H9 (cell line): ENCODE measurements around the gene CORO1C. TPM values are rescaled to one million over a fixed set of nuclear protein-coding genes. Genes with fewer than 3 reads are reported as not detected.

Experiments
- DNase-seq: peaks from one replicate; pipeline ENCODE4 v3.0.0-alpha.2; 2017
- H2AFZ ChIP-seq: one replicate; pipeline ENCODE4 v1.6.1; 2013; ENCODE audit warnings: mild to moderate bottlenecking, low read length, control low read depth, moderate library complexity
- H2AK5ac ChIP-seq: 2 replicates; pipeline ENCODE4 v1.6.1; 2013; ENCODE audit warnings: low read length, control low read depth, mixed read lengths; ENCODE audit not compliant: insufficient read length
- H2BK120ac ChIP-seq: one replicate; pipeline ENCODE4 v1.6.1; 2013; ENCODE audit warnings: low read depth, mild to moderate bottlenecking, low read length, control low read depth, inconsistent platforms; ENCODE audit not compliant: poor library complexity, severe bottlenecking
- H2BK12ac ChIP-seq: 2 replicates; pipeline ENCODE4 v1.6.1; 2013; ENCODE audit warnings: low read length, control low read depth, mixed read lengths, low read depth; ENCODE audit not compliant: insufficient read length
- H2BK15ac ChIP-seq: 2 replicates; pipeline ENCODE4 v1.6.1; 2013; ENCODE audit warnings: low read depth, low read length, control low read depth
- H2BK20ac ChIP-seq: one replicate; pipeline ENCODE4 v1.6.1; 2013; ENCODE audit warnings: low read depth, mild to moderate bottlenecking, low read length, control low read depth, inconsistent platforms; ENCODE audit not compliant: poor library complexity, severe bottlenecking
- H2BK5ac ChIP-seq: 2 replicates; pipeline ENCODE4 v1.6.1; 2013; ENCODE audit warnings: low read length, control low read depth, mixed read lengths; ENCODE audit not compliant: insufficient read length
- H3K14ac ChIP-seq: 2 replicates; pipeline ENCODE4 v1.6.1; 2013; ENCODE audit warnings: low read length, control low read depth; ENCODE audit not compliant: insufficient read depth
- H3K18ac ChIP-seq: 2 replicates; pipeline ENCODE4 v1.6.1; 2013; ENCODE audit warnings: low read depth, mild to moderate bottlenecking, mixed read lengths, low read length, control low read depth; ENCODE audit not compliant: insufficient read length
- H3K23ac ChIP-seq: 2 replicates; pipeline ENCODE4 v1.6.1; 2013; ENCODE audit warnings: low read length, control low read depth, mixed read lengths, low read depth; ENCODE audit not compliant: insufficient read length
- H3K23me2 ChIP-seq: 2 replicates; pipeline ENCODE4 v1.6.1; 2013; ENCODE audit warnings: low read depth, mild to moderate bottlenecking, mixed read lengths, low read length, control low read depth; ENCODE audit not compliant: insufficient read length, poor library complexity, severe bottlenecking
- H3K27ac ChIP-seq: 2 replicates; pipeline ENCODE4 v1.5.1; 2013; ENCODE audit warnings: low read length, control low read depth, mixed read lengths, low read depth; ENCODE audit not compliant: insufficient read length
- H3K27me3 ChIP-seq: 2 replicates; pipeline ENCODE4 v1.6.1; 2013; ENCODE audit warnings: low read length, control low read depth, inconsistent platforms; ENCODE audit not compliant: insufficient read depth
- H3K4ac ChIP-seq: 2 replicates; pipeline ENCODE4 v1.6.1; 2013; ENCODE audit warnings: low read depth, mild to moderate bottlenecking, control low read depth, inconsistent platforms, low read length, moderate library complexity
- H3K4me1 ChIP-seq: 2 replicates; pipeline ENCODE4 v1.6.1; 2013; ENCODE audit warnings: low read length, control low read depth, inconsistent platforms; ENCODE audit not compliant: insufficient read depth
- H3K4me2 ChIP-seq: 2 replicates; pipeline ENCODE4 v1.6.1; 2013; ENCODE audit warnings: low read length, control low read depth, mixed read lengths; ENCODE audit not compliant: insufficient read length, insufficient read depth
- H3K56ac ChIP-seq: 2 replicates; pipeline ENCODE4 v1.6.1; 2013; ENCODE audit warnings: low read depth, mild to moderate bottlenecking, mixed read lengths, low read length, control low read depth; ENCODE audit not compliant: insufficient read length
- H3K79me1 ChIP-seq: 2 replicates; pipeline ENCODE4 v1.6.1; 2013; ENCODE audit warnings: low read depth, mild to moderate bottlenecking, moderate library complexity, low read length, control low read depth, inconsistent platforms; ENCODE audit not compliant: insufficient read depth, poor library complexity, severe bottlenecking
- H3K79me2 ChIP-seq: 2 replicates; pipeline ENCODE4 v1.6.1; 2013; ENCODE audit warnings: low read length, control low read depth, inconsistent platforms; ENCODE audit not compliant: insufficient read depth
- H3K9ac ChIP-seq: 2 replicates; pipeline ENCODE4 v1.6.1; 2013; ENCODE audit warnings: low read length, control low read depth, mixed read lengths; ENCODE audit not compliant: insufficient read length; ENCODE audit errors: extremely low read depth
- H3K9me3 ChIP-seq: one replicate; pipeline ENCODE4 v1.6.1; 2013; ENCODE audit warnings: low read depth, low read length, inconsistent platforms; ENCODE audit not compliant: control insufficient read depth
- H3T11ph ChIP-seq: one replicate; pipeline ENCODE4 v1.6.1; 2013; ENCODE audit warnings: mild to moderate bottlenecking, low read length, control low read depth, inconsistent platforms
- H4K20me1 ChIP-seq: one replicate; pipeline ENCODE4 v1.6.1; 2013; ENCODE audit not compliant: control insufficient read depth, insufficient read length, insufficient read depth
- H4K5ac ChIP-seq: 2 replicates; pipeline ENCODE4 v1.6.1; 2013; ENCODE audit warnings: low read depth, mild to moderate bottlenecking, mixed read lengths, low read length, control low read depth; ENCODE audit not compliant: insufficient read length
- H4K8ac ChIP-seq: replicated peaks from 2 replicates; pipeline ENCODE4 v1.6.1; 2013; ENCODE audit warnings: low read length, control low read depth, mixed read lengths, low read depth; ENCODE audit not compliant: insufficient read length
- H4K91ac ChIP-seq: 2 replicates; pipeline ENCODE4 v1.6.1; 2013; ENCODE audit warnings: low read depth, mild to moderate bottlenecking, moderate library complexity, mixed read lengths, low read length, control low read depth; ENCODE audit not compliant: insufficient read length
- H3K27ac Mint-ChIP-seq, 3 experiments: 2 replicates in 2 of 3; 3 replicates in 1 of 3; pipeline ENCODE4 v1.8.0; 2020 to 2021; ENCODE audit warnings: mixed read lengths in 3 of 3, mild to moderate bottlenecking in 1 of 3, moderate library complexity in 1 of 3
- H3K27me3 Mint-ChIP-seq: 2 replicates; pipeline ENCODE4 v1.8.0; 2021; ENCODE audit warnings: low read depth, mild to moderate bottlenecking, moderate library complexity, mixed read lengths
- H3K36me3 Mint-ChIP-seq, 3 experiments: 2 replicates in 2 of 3; 3 replicates in 1 of 3; pipeline ENCODE4 v1.8.0; 2020 to 2021; ENCODE audit warnings: low read depth in 3 of 3, mixed read lengths in 3 of 3; ENCODE audit not compliant: insufficient read depth in 1 of 3
- H3K4me1 Mint-ChIP-seq, 2 experiments: 2 replicates each; pipeline ENCODE4 v1.8.0; 2020; ENCODE audit warnings: mixed read lengths in 2 of 2
- H3K4me3 Mint-ChIP-seq, 2 experiments: 2 replicates in 1 of 2; 3 replicates in 1 of 2; pipeline ENCODE4 v1.8.0; 2020 to 2021; ENCODE audit warnings: mild to moderate bottlenecking in 2 of 2, mixed read lengths in 2 of 2, moderate library complexity in 1 of 2
- H3K9me3 Mint-ChIP-seq, 2 experiments: 2 replicates in 1 of 2; 3 replicates in 1 of 2; pipeline ENCODE4 v1.8.0; 2020; ENCODE audit warnings: mild to moderate bottlenecking in 2 of 2, mixed read lengths in 2 of 2, moderate library complexity in 1 of 2
- WGBS: extraction: QIAGEN DNeasy Blood & Tissue Kit; methylation state at CpG from one replicate; pipeline ENCODE4 v1.1.7; 2013; ENCODE audit warnings: missing lambda C conversion rate, low lambda C conversion rate, mixed read lengths; ENCODE audit not compliant: insufficient read length; ENCODE audit errors: extremely low coverage; 5-methylcytosine and 5-hydroxymethylcytosine counted together
- total RNA-seq: library from RNA; stranded (reverse); gene quantifications from 2 replicates; pipeline ENCODE4 v1.2.1, GENCODE V29; 2021
- TF ChIP-seq, protein P1 (sequence below): fragments of 200-600 bp; sonication (generic); conservative IDR thresholded peaks from 3 replicates; pipeline ENCODE4 v1.8.0; 2021; ENCODE audit warnings: antibody characterized with exemption, mild to moderate bottlenecking

The CORO1C gene
- total RNA-seq, 1 experiment from 2014 or later: 154 TPM

DNA sequence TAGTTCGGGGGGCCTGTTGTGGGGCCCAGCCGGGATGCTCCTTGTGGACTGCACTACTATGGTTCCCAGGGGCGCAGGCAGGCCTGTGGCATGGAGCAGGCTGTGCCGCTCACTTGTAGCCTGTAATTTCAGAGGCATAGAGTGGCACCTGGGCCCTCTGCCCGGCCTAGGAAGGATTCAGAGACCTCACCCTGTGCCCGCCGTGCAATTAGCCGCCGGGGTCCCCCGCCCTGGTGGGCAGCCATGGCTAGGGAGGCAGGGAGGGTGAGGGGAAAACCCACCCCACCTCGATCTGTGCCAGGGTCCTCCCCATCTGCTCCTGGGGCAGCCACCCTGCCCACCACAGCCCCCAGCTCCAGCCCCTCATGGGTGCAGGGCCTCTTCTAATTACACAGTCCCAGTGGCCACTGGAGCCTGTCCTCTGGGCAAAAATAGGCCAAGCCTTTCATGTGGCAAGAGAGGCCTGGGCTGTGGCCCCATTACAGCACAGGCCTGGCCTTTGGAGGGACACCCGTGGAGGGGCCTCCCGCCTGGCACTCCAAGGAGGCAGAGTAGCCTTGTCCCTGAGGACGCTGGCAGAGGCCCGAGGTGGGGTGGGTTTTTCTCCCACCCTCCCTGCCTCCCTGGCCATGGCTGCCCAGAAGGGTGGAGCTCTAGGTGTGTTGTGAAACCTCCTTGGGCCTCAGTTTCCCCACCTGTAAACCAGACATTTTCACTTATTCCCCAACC is 128.2 kb downstream of the CORO1C start:
- H3K4me1 Mint-ChIP-seq: peaks cover 12 to 20% of the 10 kb centered on the region in 2 experiments
- no peak overlapping the region for H3K27ac ChIP-seq
- H3K4me3 Mint-ChIP-seq: no peak overlapping the region
- H4K5ac ChIP-seq: no peak overlapping the region
- no peak overlapping the region for H2BK120ac ChIP-seq
- H3K27ac Mint-ChIP-seq: no peak overlapping the region
- no peak overlapping the region for H2AK5ac ChIP-seq
- no peaks in the 10 kb centered on the region for H3K9me3 ChIP-seq
- H2BK20ac ChIP-seq: no peak overlapping the region
- H2BK15ac ChIP-seq: no peak overlapping the region
- H3K79me1 ChIP-seq: no peaks in the 10 kb centered on the region
- no peaks in the 10 kb centered on the region for H3K27me3 ChIP-seq
- no peaks in the 10 kb centered on the region for H3K4me1 ChIP-seq
- H3K27me3 Mint-ChIP-seq: peaks cover 2% of the 10 kb centered on the region
- H3K4ac ChIP-seq: no peak overlapping the region
- H2BK12ac ChIP-seq: no peak overlapping the region
- no peak overlapping the region for H2BK5ac ChIP-seq
- no peak overlapping the region for H3K56ac ChIP-seq
- H4K20me1 ChIP-seq: no peaks in the 10 kb centered on the region
- no peaks in the 10 kb centered on the region for H3K79me2 ChIP-seq
- no peak for DNase-seq
- no peaks in the 10 kb centered on the region for H3K23me2 ChIP-seq
- no peaks in the 10 kb centered on the region for H3K36me3 Mint-ChIP-seq
- H4K8ac ChIP-seq: no peak overlapping the region
- no peak overlapping the region for H4K91ac ChIP-seq
- H3K23ac ChIP-seq: no peak overlapping the region
- no CpG with 5 or more reads among the region's 15 CpGs for WGBS
- H3K9me3 Mint-ChIP-seq: no peaks in the 10 kb centered on the region; a peak in 1 of 5 replicates
- no peak overlapping the region for H3K18ac ChIP-seq
- H3K4me2 ChIP-seq: no peak overlapping the region
- TF ChIP-seq, protein P1, sequence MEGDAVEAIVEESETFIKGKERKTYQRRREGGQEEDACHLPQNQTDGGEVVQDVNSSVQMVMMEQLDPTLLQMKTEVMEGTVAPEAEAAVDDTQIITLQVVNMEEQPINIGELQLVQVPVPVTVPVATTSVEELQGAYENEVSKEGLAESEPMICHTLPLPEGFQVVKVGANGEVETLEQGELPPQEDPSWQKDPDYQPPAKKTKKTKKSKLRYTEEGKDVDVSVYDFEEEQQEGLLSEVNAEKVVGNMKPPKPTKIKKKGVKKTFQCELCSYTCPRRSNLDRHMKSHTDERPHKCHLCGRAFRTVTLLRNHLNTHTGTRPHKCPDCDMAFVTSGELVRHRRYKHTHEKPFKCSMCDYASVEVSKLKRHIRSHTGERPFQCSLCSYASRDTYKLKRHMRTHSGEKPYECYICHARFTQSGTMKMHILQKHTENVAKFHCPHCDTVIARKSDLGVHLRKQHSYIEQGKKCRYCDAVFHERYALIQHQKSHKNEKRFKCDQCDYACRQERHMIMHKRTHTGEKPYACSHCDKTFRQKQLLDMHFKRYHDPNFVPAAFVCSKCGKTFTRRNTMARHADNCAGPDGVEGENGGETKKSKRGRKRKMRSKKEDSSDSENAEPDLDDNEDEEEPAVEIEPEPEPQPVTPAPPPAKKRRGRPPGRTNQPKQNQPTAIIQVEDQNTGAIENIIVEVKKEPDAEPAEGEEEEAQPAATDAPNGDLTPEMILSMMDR: no peak
- H3K14ac ChIP-seq: no peak overlapping the region
- no peak overlapping the region for H2AFZ ChIP-seq
- no peak overlapping the region for H3T11ph ChIP-seq
- no peak overlapping the region for H3K9ac ChIP-seq
